GM12878 (cell line): ENCODE data around the gene A3GALT2. TPM values are rescaled to one million over a fixed set of nuclear protein-coding genes. Genes with fewer than 3 reads are reported as not detected.

ENCODE experiments used
- ATAC-seq: fragments of 200-7000 bp; cut with Tn5 transposase; 3 replicates; pipeline ENCODE4 v1.9.1; 2020; ENCODE audit warnings: mild to moderate bottlenecking, moderate library complexity
- BruUV-seq: library from RNA; stranded (reverse); fragments of 400-500 nt; replicated peaks from 2 replicates; lab custom pipeline; 2021; lab: Mats Ljungman, UMichigan
- CTCF ChIA-PET: fragments of 300-600 bp; sonication (Branson Sonifier 250); formaldehyde crosslinking; extraction: SDS; loops from one replicate; lab custom pipeline; 2021; ENCODE audit warnings: inconsistent platforms; lab: Yijun Ruan, JAX
- POLR2A ChIA-PET: fragments of 350-600 bp; formaldehyde crosslinking; extraction: SDS; loops from one replicate; lab custom pipeline; 2021; ENCODE audit warnings: inconsistent platforms; lab: Charles Lee
- RAD21 ChIA-PET: fragments of 300-600 bp; sonication (Branson Sonifier 250); formaldehyde crosslinking; loops from one replicate; lab custom pipeline; 2023; ENCODE audit warnings: antibody characterized with exemption; ENCODE audit not compliant: unreplicated experiment; lab: Charles Lee
- SMC1A ChIA-PET: fragments of 300-600 bp; sonication (Branson Sonifier 250); formaldehyde crosslinking; loops from one replicate; lab custom pipeline; 2023; ENCODE audit not compliant: unreplicated experiment, uncharacterized antibody; lab: Charles Lee
- DNase-seq: peaks from one replicate; pipeline ENCODE4 v3.0.0-alpha.2; 2011; ENCODE audit warnings: low read depth, low spot score
- FAIRE-seq: peaks from 3 replicates; lab custom pipeline; 2011; peaks lifted over from hg19 to GRCh38; lab: Jason Lieb, UNC
- H2AFZ ChIP-seq: 2 replicates; pipeline ENCODE4 v1.6.0; 2011; ENCODE audit warnings: low read depth, low read length, control low read depth; ENCODE audit not compliant: control insufficient read depth
- H3K27ac ChIP-seq: 2 replicates; pipeline ENCODE4 v1.5.1; 2011; ENCODE audit warnings: control low read depth; ENCODE audit not compliant: control insufficient read depth, insufficient read depth
- H3K27me3 ChIP-seq, 2 experiments: replicated peaks in 1 of 2; 2 replicates each; pipeline versions ENCODE4 v1.6.0 to v1.6.1; 2011; ENCODE audit warnings: low read length in 1 of 2; ENCODE audit not compliant: control insufficient read depth in 2 of 2, insufficient read depth in 2 of 2
- H3K36me3 ChIP-seq, 2 experiments: 2 replicates each; pipeline ENCODE4 v1.5.1; 2011; ENCODE audit warnings: low read length in 1 of 2; ENCODE audit not compliant: control insufficient read depth in 2 of 2, insufficient read depth in 2 of 2
- H3K4me1 ChIP-seq: 2 replicates; pipeline ENCODE4 v1.6.1; 2011; ENCODE audit warnings: mild to moderate bottlenecking, low read length, moderate library complexity, mixed read lengths; ENCODE audit not compliant: control insufficient read depth, insufficient read depth
- H3K4me2 ChIP-seq: 2 replicates; pipeline ENCODE4 v1.6.0; 2011; ENCODE audit warnings: control low read depth; ENCODE audit not compliant: control insufficient read depth, insufficient read depth
- H3K4me3 ChIP-seq: fragments of 200-600 bp; sonication (generic); 2 replicates; pipeline ENCODE4 v1.5.1; 2016
- H3K79me2 ChIP-seq: 2 replicates; pipeline ENCODE4 v1.6.0; 2011; ENCODE audit warnings: low read length; ENCODE audit not compliant: control insufficient read depth, insufficient read depth
- H3K9ac ChIP-seq: 2 replicates; pipeline ENCODE4 v1.8.0; 2011; ENCODE audit warnings: low read length, control low read depth, mixed read lengths; ENCODE audit not compliant: control insufficient read depth, insufficient read depth
- H3K9me3 ChIP-seq: replicated peaks from 3 replicates; pipeline ENCODE4 v1.5.1; 2011; ENCODE audit warnings: mild to moderate bottlenecking, low read length; ENCODE audit not compliant: control insufficient read depth, insufficient read depth
- H4K20me1 ChIP-seq: 2 replicates; pipeline ENCODE4 v1.6.0; 2011; ENCODE audit not compliant: control insufficient read depth, insufficient read depth
- ATF7 ChIP-seq: fragments of 450-650 bp; IDR thresholded peaks from 2 replicates; pipeline ENCODE4 v1.6.1; 2016; ENCODE audit warnings: low read depth, mild to moderate bottlenecking
- CBX5 ChIP-seq: sonication (generic); IDR thresholded peaks from 2 replicates; pipeline ENCODE4 v1.6.1; 2016; ENCODE audit warnings: low read depth, moderate library complexity, mild to moderate bottlenecking, inconsistent platforms
- ESRRA ChIP-seq: IDR thresholded peaks from 2 replicates; pipeline ENCODE4 v1.6.1; 2012; ENCODE audit warnings: mild to moderate bottlenecking, low read length, improper control_type of control experiment
- MXI1 ChIP-seq: fragments of 150-350 bp; IDR thresholded peaks from 2 replicates; pipeline ENCODE4 v1.6.1; 2011; ENCODE audit warnings: low read depth, mild to moderate bottlenecking, inconsistent platforms, low read length, improper control_type of control experiment
- NBN ChIP-seq: fragments of 450-650 bp; IDR thresholded peaks from 2 replicates; pipeline ENCODE4 v1.6.1; 2016
- NFXL1 ChIP-seq: fragments of 450-650 bp; IDR thresholded peaks from 2 replicates; pipeline ENCODE4 v1.6.1; 2017; ENCODE audit warnings: antibody characterized with exemption, mild to moderate bottlenecking, borderline replicate concordance
- NR2F1 ChIP-seq: fragments of 450-650 bp; conservative IDR thresholded peaks from 2 replicates; pipeline ENCODE4 v1.6.1; 2017; ENCODE audit warnings: mild to moderate bottlenecking
- RAD51 ChIP-seq: fragments of 450-650 bp; IDR thresholded peaks from 2 replicates; pipeline ENCODE4 v1.6.1; 2016; ENCODE audit warnings: moderate library complexity, mild to moderate bottlenecking, inconsistent platforms
- SIN3A ChIP-seq: IDR thresholded peaks from 2 replicates; pipeline ENCODE4 v1.6.1; 2012; ENCODE audit warnings: low read depth, low read length, improper control_type of control experiment
- SMAD5 ChIP-seq: IDR thresholded peaks from 2 replicates; pipeline ENCODE4 v1.6.1; 2016; ENCODE audit warnings: antibody characterized with exemption, low read depth
- SUZ12 ChIP-seq: fragments of 200-600 bp; sonication (generic); IDR thresholded peaks from one replicate; pipeline ENCODE4 v1.6.1; 2018; ENCODE audit warnings: antibody characterized with exemption, mild to moderate bottlenecking; ENCODE audit not compliant: unreplicated experiment
- whole genome bisulfite sequencing: methylation state at CpG from one replicate; pipeline ENCODE4 v1.1.6; 2016; ENCODE audit warnings: low lambda C conversion rate; ENCODE audit not compliant: insufficient replicate concordance, insufficient coverage; ENCODE audit errors: missing lambda C conversion rate; 5-methylcytosine and 5-hydroxymethylcytosine counted together
- in situ Hi-C: fragments of 300-500 bp; cut with MboI; formaldehyde crosslinking; loops from 9 replicates; pipeline ENCODE4 v1.14.3; 2018; ENCODE audit warnings: mixed read lengths
- intact Hi-C: fragments of 100-400 bp; cut with micrococcal nuclease; formaldehyde crosslinking; loops from one replicate; pipeline ENCODE4 v1.14.2; 2022; ENCODE audit not compliant: unreplicated experiment
- polyA plus RNA-seq, 11 experiments: library from polyadenylated mRNA; depleted of rRNA in 4 of 11; unstranded in 6 of 11; stranded (reverse) in 5 of 11; fragments of >200 nt; fragmentation: Nextera tagmentation in 4 of 11; fragmentation: Illumina TruSeq in 1 of 11; extraction: Ambion mirVana in 4 of 11; extraction: Trizol in 1 of 11; gene quantifications; 1 replicate in 1 of 11; 2 replicates in 10 of 11; pipeline versions ENCODE4 v1.2.1 to v1.2.3, GENCODE V29; 2011 to 2016; ENCODE audit warnings: inconsistent platforms in 2 of 11, missing spikeins in 2 of 11, low read depth in 1 of 11
- total RNA-seq, 4 experiments: library from RNA; depleted of rRNA in 3 of 4; stranded (reverse); fragments of >200 nt in 3 of 4; fragmentation: Illumina TruSeq in 1 of 4; extraction: Trizol in 1 of 4; gene quantifications; 2 replicates each; pipeline versions ENCODE4 v1.2.1 to v1.2.3, GENCODE V29; 2013 to 2021
- TF ChIP-seq, protein P1 (sequence below): fragments of 450-650 bp; IDR thresholded peaks from 2 replicates; pipeline ENCODE4 v1.6.1; 2017; ENCODE audit warnings: antibody characterized with exemption, mild to moderate bottlenecking, moderate library complexity
- TF ChIP-seq, protein P2 (sequence below): IDR thresholded peaks from 2 replicates; pipeline ENCODE4 v1.6.1; 2011; ENCODE audit warnings: borderline replicate concordance, low read depth, mild to moderate bottlenecking, moderate library complexity, low read length; ENCODE audit not compliant: insufficient read depth, poor library complexity, severe bottlenecking
- TF ChIP-seq, protein P3 (sequence below): IDR thresholded peaks from 2 replicates; pipeline ENCODE4 v1.6.1; 2011; ENCODE audit warnings: low read depth, mild to moderate bottlenecking, low read length, moderate library complexity, borderline replicate concordance; ENCODE audit errors: extremely low read depth
- TF ChIP-seq, protein P4 (sequence below): fragments of 450-650 bp; IDR thresholded peaks from 2 replicates; pipeline ENCODE4 v1.6.1; 2017; ENCODE audit warnings: mild to moderate bottlenecking, moderate library complexity

A3GALT2 gene
- total and polyA plus RNA-seq, 10 of the 15 experiments (the other 5 are each of a cell fraction or from before 2014, with no cell fraction given), result not detected

DNA sequence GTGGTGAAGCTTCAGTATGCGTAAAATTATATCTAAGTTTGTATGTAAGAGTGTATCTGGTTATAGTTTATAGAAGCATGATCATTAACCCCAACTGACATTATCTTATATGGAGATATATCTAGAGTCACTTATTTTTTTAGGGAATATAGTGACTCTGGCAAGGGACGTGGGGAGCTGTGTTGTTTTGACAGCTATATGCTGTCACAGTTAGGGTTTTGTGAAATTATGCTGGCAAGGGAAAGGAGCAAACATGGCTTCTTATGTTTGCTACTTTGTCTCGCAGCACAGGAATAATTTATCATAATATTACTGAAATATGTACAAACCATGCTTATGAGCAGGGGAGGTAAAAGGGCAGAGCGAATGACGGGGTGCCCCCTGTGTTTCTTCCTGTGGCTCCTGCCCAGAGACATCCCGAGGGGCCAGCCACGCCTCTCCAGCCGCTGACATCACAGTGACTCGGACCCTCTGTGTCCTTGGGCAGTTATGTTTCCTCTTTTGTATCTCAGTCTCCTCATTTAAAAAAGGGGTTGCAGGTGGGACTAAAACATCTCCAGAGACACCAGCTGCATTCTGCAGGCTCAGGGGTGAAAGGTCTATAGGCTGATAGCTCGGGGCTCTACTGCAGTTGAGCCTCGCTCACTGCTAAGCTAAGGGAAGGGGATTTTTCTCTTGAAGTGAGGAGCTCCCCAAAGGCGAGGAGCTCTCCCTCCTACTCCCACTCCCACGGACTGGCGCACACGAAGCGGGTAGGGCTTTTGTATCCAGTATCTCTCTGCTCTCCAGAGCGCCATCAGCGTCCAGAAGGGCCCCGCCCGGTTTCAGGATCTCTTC is 14.9 kb downstream of the A3GALT2 start:
- H3K4me3 ChIP-seq, result no peak overlapping the region
- H3K4me1 ChIP-seq, result no peaks in the 10 kb centered on the region
- DNase-seq (no peak), ATAC-seq (no peak; the same call in 2 of the 3 replicates), FAIRE-seq (no peak)
- 42% methylated on average over 20 of the region's 20 CpGs for WGBS
- H3K4me2 ChIP-seq, result no peak overlapping the region
- no peak overlapping the region for H2AFZ ChIP-seq
- no peak overlapping the region for H3K9ac ChIP-seq
- intact Hi-C loops, result no loop called here
- no peaks in the 10 kb centered on the region for H4K20me1 ChIP-seq
- no peaks in the 10 kb centered on the region for H3K79me2 ChIP-seq
- CTCF ChIA-PET, result interaction anchor here (0.9 to 4.1 kb wide), 2 partner anchors 8 to 10 kb away, joined by 3 to 28 read pairs; no protein-coding TSS in a partner anchor
- no peak overlapping the region for H3K27ac ChIP-seq
- RAD21 ChIA-PET, result interaction anchor here (1.3 kb wide), 1 partner anchor 10 kb away, joined by 5 read pairs; no protein-coding TSS in a partner anchor
- no peaks in the 10 kb centered on the region for H3K9me3 ChIP-seq
- SMC1A ChIA-PET, result interaction anchor here (0.5 to 2.3 kb wide), 2 partner anchors 10 to 638 kb away, joined by 3 to 6 read pairs; no protein-coding TSS in a partner anchor
- in situ Hi-C loops, result no loop called here
- no peaks in the 10 kb centered on the region; a peak in 1 of 4 replicates for H3K27me3 ChIP-seq
- POLR2A ChIA-PET, result no interaction called here
- BruUV-seq, result no TSS peak
- H3K36me3 ChIP-seq, result no peaks in the 10 kb centered on the region
- TF ChIP-seq RAD51, result no peak
- TF ChIP-seq NBN, result no peak
- TF ChIP-seq SMAD5, result no peak
- TF ChIP-seq CBX5, result no peak
- TF ChIP-seq, protein P1, sequence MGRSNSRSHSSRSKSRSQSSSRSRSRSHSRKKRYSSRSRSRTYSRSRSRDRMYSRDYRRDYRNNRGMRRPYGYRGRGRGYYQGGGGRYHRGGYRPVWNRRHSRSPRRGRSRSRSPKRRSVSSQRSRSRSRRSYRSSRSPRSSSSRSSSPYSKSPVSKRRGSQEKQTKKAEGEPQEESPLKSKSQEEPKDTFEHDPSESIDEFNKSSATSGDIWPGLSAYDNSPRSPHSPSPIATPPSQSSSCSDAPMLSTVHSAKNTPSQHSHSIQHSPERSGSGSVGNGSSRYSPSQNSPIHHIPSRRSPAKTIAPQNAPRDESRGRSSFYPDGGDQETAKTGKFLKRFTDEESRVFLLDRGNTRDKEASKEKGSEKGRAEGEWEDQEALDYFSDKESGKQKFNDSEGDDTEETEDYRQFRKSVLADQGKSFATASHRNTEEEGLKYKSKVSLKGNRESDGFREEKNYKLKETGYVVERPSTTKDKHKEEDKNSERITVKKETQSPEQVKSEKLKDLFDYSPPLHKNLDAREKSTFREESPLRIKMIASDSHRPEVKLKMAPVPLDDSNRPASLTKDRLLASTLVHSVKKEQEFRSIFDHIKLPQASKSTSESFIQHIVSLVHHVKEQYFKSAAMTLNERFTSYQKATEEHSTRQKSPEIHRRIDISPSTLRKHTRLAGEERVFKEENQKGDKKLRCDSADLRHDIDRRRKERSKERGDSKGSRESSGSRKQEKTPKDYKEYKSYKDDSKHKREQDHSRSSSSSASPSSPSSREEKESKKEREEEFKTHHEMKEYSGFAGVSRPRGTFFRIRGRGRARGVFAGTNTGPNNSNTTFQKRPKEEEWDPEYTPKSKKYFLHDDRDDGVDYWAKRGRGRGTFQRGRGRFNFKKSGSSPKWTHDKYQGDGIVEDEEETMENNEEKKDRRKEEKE, result no peak
- no peak for TF ChIP-seq ESRRA
- TF ChIP-seq, protein P2, sequence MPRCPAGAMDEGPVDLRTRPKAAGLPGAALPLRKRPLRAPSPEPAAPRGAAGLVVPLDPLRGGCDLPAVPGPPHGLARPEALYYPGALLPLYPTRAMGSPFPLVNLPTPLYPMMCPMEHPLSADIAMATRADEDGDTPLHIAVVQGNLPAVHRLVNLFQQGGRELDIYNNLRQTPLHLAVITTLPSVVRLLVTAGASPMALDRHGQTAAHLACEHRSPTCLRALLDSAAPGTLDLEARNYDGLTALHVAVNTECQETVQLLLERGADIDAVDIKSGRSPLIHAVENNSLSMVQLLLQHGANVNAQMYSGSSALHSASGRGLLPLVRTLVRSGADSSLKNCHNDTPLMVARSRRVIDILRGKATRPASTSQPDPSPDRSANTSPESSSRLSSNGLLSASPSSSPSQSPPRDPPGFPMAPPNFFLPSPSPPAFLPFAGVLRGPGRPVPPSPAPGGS, result no peak
- TF ChIP-seq SUZ12, result no peak
- TF ChIP-seq ATF7, result no peak
- TF ChIP-seq, protein P3, sequence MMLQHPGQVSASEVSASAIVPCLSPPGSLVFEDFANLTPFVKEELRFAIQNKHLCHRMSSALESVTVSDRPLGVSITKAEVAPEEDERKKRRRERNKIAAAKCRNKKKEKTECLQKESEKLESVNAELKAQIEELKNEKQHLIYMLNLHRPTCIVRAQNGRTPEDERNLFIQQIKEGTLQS, result no peak
- TF ChIP-seq SIN3A, result no peak
- TF ChIP-seq, protein P4, sequence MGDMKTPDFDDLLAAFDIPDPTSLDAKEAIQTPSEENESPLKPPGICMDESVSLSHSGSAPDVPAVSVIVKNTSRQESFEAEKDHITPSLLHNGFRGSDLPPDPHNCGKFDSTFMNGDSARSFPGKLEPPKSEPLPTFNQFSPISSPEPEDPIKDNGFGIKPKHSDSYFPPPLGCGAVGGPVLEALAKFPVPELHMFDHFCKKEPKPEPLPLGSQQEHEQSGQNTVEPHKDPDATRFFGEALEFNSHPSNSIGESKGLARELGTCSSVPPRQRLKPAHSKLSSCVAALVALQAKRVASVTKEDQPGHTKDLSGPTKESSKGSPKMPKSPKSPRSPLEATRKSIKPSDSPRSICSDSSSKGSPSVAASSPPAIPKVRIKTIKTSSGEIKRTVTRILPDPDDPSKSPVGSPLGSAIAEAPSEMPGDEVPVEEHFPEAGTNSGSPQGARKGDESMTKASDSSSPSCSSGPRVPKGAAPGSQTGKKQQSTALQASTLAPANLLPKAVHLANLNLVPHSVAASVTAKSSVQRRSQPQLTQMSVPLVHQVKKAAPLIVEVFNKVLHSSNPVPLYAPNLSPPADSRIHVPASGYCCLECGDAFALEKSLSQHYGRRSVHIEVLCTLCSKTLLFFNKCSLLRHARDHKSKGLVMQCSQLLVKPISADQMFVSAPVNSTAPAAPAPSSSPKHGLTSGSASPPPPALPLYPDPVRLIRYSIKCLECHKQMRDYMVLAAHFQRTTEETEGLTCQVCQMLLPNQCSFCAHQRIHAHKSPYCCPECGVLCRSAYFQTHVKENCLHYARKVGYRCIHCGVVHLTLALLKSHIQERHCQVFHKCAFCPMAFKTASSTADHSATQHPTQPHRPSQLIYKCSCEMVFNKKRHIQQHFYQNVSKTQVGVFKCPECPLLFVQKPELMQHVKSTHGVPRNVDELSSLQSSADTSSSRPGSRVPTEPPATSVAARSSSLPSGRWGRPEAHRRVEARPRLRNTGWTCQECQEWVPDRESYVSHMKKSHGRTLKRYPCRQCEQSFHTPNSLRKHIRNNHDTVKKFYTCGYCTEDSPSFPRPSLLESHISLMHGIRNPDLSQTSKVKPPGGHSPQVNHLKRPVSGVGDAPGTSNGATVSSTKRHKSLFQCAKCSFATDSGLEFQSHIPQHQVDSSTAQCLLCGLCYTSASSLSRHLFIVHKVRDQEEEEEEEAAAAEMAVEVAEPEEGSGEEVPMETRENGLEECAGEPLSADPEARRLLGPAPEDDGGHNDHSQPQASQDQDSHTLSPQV, result no peak
- no peak for TF ChIP-seq NR2F1
- no peak for TF ChIP-seq MXI1
- no peak for TF ChIP-seq NFXL1
